WTC11 (cell line): Measurements from ENCODE around the gene EGR1. TPM values are rescaled to one million over a fixed set of nuclear protein-coding genes. Genes with fewer than 3 reads are reported as not detected.

Experiments
- ATAC-seq: fragments of 200-7000 bp; cut with Tn5 transposase; 2 replicates; pipeline ENCODE4 v1.10.0; 2021; ENCODE audit warnings: mild to moderate bottlenecking, moderate library complexity
- CTCF ChIA-PET: fragments of 300-600 bp; sonication (Branson Sonifier 250); formaldehyde crosslinking; loops from one replicate; lab custom pipeline; 2021; ENCODE audit warnings: antibody characterized with exemption; lab: Charles Lee
- POLR2A ChIA-PET: fragments of 350-600 bp; sonication (Branson Sonifier 250); formaldehyde crosslinking; loops from one replicate; lab custom pipeline; 2021; ENCODE audit warnings: antibody characterized with exemption; lab: Charles Lee
- DNase-seq: peaks from one replicate; pipeline ENCODE4 v3.0.0; 2021; ENCODE audit warnings: low spot score
- H3K27ac Mint-ChIP-seq: 2 replicates; pipeline ENCODE4 v1.8.0; 2021; ENCODE audit warnings: mixed read lengths
- H3K27me3 Mint-ChIP-seq: 2 replicates; pipeline ENCODE4 v1.8.0; 2021; ENCODE audit warnings: low read depth, mild to moderate bottlenecking, moderate library complexity, mixed read lengths
- H3K36me3 Mint-ChIP-seq: 2 replicates; pipeline ENCODE4 v1.8.0; 2021; ENCODE audit warnings: mixed read lengths
- H3K4me1 Mint-ChIP-seq: 2 replicates; pipeline ENCODE4 v1.8.0; 2022; ENCODE audit warnings: mixed read lengths
- H3K4me3 Mint-ChIP-seq: 2 replicates; pipeline ENCODE4 v1.8.0; 2021; ENCODE audit warnings: mild to moderate bottlenecking, moderate library complexity, mixed read lengths
- H3K9me3 Mint-ChIP-seq: 2 replicates; pipeline ENCODE4 v1.8.0; 2021; ENCODE audit warnings: mixed read lengths
- ARID4B ChIP-seq: sonication (generic); formaldehyde crosslinking; IDR thresholded peaks from 2 replicates; pipeline ENCODE4 v1.8.0; 2023; ENCODE audit warnings: missing genetic modification reagents, mild to moderate bottlenecking, borderline replicate concordance
- ATF1 ChIP-seq: sonication (generic); formaldehyde crosslinking; IDR thresholded peaks from 2 replicates; pipeline ENCODE4 v1.8.1; 2023; ENCODE audit warnings: mild to moderate bottlenecking, moderate library complexity, missing genetic modification reagents
- ATF2 ChIP-seq: sonication (generic); formaldehyde crosslinking; IDR thresholded peaks from 2 replicates; pipeline ENCODE4 v1.8.1; 2022; ENCODE audit warnings: low read depth, missing genetic modification reagents, borderline replicate concordance
- CBFB ChIP-seq: sonication (generic); formaldehyde crosslinking; IDR thresholded peaks from 2 replicates; pipeline ENCODE4 v1.8.1; 2022; ENCODE audit warnings: mild to moderate bottlenecking, low read depth, missing genetic modification reagents
- E2F1 ChIP-seq: sonication (generic); formaldehyde crosslinking; IDR thresholded peaks from 2 replicates; pipeline ENCODE4 v1.8.0; 2022; ENCODE audit warnings: mild to moderate bottlenecking, missing genetic modification reagents
- E2F5 ChIP-seq: sonication (generic); formaldehyde crosslinking; IDR thresholded peaks from 2 replicates; pipeline ENCODE4 v1.8.1; 2022; ENCODE audit warnings: mild to moderate bottlenecking, moderate library complexity, missing genetic modification reagents
- ELF4 ChIP-seq: sonication (generic); formaldehyde crosslinking; IDR thresholded peaks from 2 replicates; pipeline ENCODE4 v1.8.1; 2022; ENCODE audit warnings: low read depth, mild to moderate bottlenecking, moderate library complexity, missing genetic modification reagents
- ESRRA ChIP-seq: sonication (generic); formaldehyde crosslinking; IDR thresholded peaks from 2 replicates; pipeline ENCODE4 v1.8.1; 2022; ENCODE audit warnings: mild to moderate bottlenecking, missing genetic modification reagents, borderline replicate concordance
- GTF2I ChIP-seq: fragments of 250-450 bp; sonication (Bioruptor Pico); conservative IDR thresholded peaks from 2 replicates; pipeline ENCODE4 v1.4.0; 2021; ENCODE audit warnings: mild to moderate bottlenecking
- HMGA2 ChIP-seq: fragments of 250-450 bp; sonication (Bioruptor Pico); IDR thresholded peaks from 2 replicates; pipeline ENCODE4 v1.4.0; 2021; ENCODE audit warnings: mild to moderate bottlenecking, moderate library complexity
- MAX ChIP-seq: sonication (generic); formaldehyde crosslinking; IDR thresholded peaks from 2 replicates; pipeline ENCODE4 v1.8.0; 2022; ENCODE audit warnings: mild to moderate bottlenecking, missing genetic modification reagents
- NR1H2 ChIP-seq: sonication (generic); formaldehyde crosslinking; IDR thresholded peaks from 2 replicates; pipeline ENCODE4 v1.9.0; 2021; ENCODE audit warnings: mild to moderate bottlenecking, moderate library complexity, missing genetic modification reagents
- NR3C1 ChIP-seq: sonication (generic); formaldehyde crosslinking; conservative IDR thresholded peaks from 2 replicates; pipeline ENCODE4 v1.8.1; 2023; ENCODE audit warnings: low read depth, mild to moderate bottlenecking, missing genetic modification reagents
- PRRX2 ChIP-seq: fragments of 250-450 bp; sonication (Bioruptor Pico); IDR thresholded peaks from 2 replicates; pipeline ENCODE4 v1.8.0; 2021; ENCODE audit warnings: mild to moderate bottlenecking
- SMAD3 ChIP-seq: sonication (generic); formaldehyde crosslinking; IDR thresholded peaks from 2 replicates; pipeline ENCODE4 v1.8.0; 2022; ENCODE audit warnings: missing genetic modification reagents, mild to moderate bottlenecking, borderline replicate concordance
- TEAD4 ChIP-seq: sonication (generic); formaldehyde crosslinking; IDR thresholded peaks from 2 replicates; pipeline ENCODE4 v1.8.0; 2022; ENCODE audit warnings: mild to moderate bottlenecking, missing genetic modification reagents
- USF1 ChIP-seq: sonication (generic); formaldehyde crosslinking; IDR thresholded peaks from 2 replicates; pipeline ENCODE4 v1.8.0; 2022; ENCODE audit warnings: mild to moderate bottlenecking, missing genetic modification reagents
- USF2 ChIP-seq: sonication (generic); formaldehyde crosslinking; IDR thresholded peaks from 2 replicates; pipeline ENCODE4 v1.8.1; 2023; ENCODE audit warnings: mild to moderate bottlenecking, missing genetic modification reagents, moderate library complexity
- total RNA-seq: library from RNA; stranded (reverse); gene quantifications from 3 replicates; pipeline ENCODE4 v1.2.3, GENCODE V29; 2021

EGR1 gene
- total RNA-seq, 1 experiment from 2014 or later: 15.7 TPM

GRCh38 chr5:138438724-138439476 lies 26.4 kb upstream of the EGR1 start, which contains the start of gene REEP2 (continued):
- TF ChIP-seq ESRRA (CRISPR knock-in tag) (no peak), CBFB (peak; percentile 70; the same call in 1 of the 2 replicates)

GRCh38 chr5:138439477-138440158 lies 25.7 kb upstream of the EGR1 start:
- POLR2A ChIA-PET: interaction anchor here (0.6 kb wide), 1 partner anchor 131 kb away, joined by 5 read pairs; no protein-coding TSS in a partner anchor
- H3K27me3 Mint-ChIP-seq: no peaks in the 10 kb centered on the region
- no peaks in the 10 kb centered on the region for H3K9me3 Mint-ChIP-seq
- peak overlapping the region; percentile 85 for H3K4me3 Mint-ChIP-seq
- no peak for DNase-seq
- CTCF ChIA-PET: interaction anchor here (1.3 to 4.3 kb wide), 4 partner anchors 10 to 87 kb away, joined by 5 to 32 read pairs (median 28); partner anchors contain the start of gene KDM3B
- H3K4me1 Mint-ChIP-seq: peaks cover 19% of the 10 kb centered on the region
- no peak for TF ChIP-seq PRRX2
- 0 out of 2 replicates have a peak, but pooled peaks have one; percentile 36 for TF ChIP-seq ARID4B (CRISPR knock-in tag)
- TF ChIP-seq, all 79 proteins: peak for 1
- Mint-ChIP-seq H3K36me3 (peaks cover 21% of the 10 kb centered on the region), H3K27ac (no peak overlapping the region)
- ATAC-seq: peak; percentile 42

GRCh38 chr5:138440159-138441073 lies 24.9 kb upstream of the EGR1 start:
- Mint-ChIP-seq H3K9me3 (no peaks in the 10 kb centered on the region), H3K4me1 (peaks cover 19% of the 10 kb centered on the region), H3K27me3 (no peaks in the 10 kb centered on the region), H3K27ac (peak overlapping the region; percentile 63; the same call in 1 of the 2 replicates), H3K36me3 (peaks cover 14% of the 10 kb centered on the region), H3K4me3 (peak overlapping the region; percentile 85)
- DNase-seq (no peak), ATAC-seq (no peak)
- POLR2A ChIA-PET: no interaction called here
- CTCF ChIA-PET: interaction anchor here (3.1 to 4.3 kb wide), 3 partner anchors 9 to 87 kb away, joined by 27 to 32 read pairs (median 29); partner anchors contain the start of gene KDM3B
- TF ChIP-seq ATF1 (CRISPR knock-in tag) (no peak), GTF2I (no peak), TEAD4 (no peak), ELF4 (CRISPR knock-in tag) (no peak), NR3C1 (CRISPR knock-in tag) (no peak), HMGA2 (CRISPR knock-in tag) (no peak), SMAD3 (CRISPR knock-in tag) (no peak), USF1 (CRISPR knock-in tag) (no peak), USF2 (CRISPR knock-in tag) (no peak), MAX (CRISPR knock-in tag) (no peak), E2F5 (CRISPR knock-in tag) (no peak), E2F1 (CRISPR knock-in tag) (no peak), ATF2 (no peak), NR1H2 (no peak)
